ENCODE measurements around the gene EPOP.

GRCh38 chr17:38721802-38722201 lies 47.0 kb upstream of the EPOP start:
- no peak for TF ChIP-seq CTCF (conservative IDR thresholded peaks at IDR 0.05; ENCODE audit: low read length)
- TF ChIP-seq EZH2phosphoT487 (IDR thresholded peaks at IDR 0.05; ENCODE audit: borderline replicate concordance): no peak

Data from Loucy (cell line).